ENCODE results near the gene MRPL3. TPM values are rescaled to one million over a fixed set of nuclear protein-coding genes. Genes with fewer than 3 reads are reported as not detected.

MRPL3 gene
- total RNA-seq (2014; rRNA removed; shearing (Covaris generic)) (115 and 128 TPM in 2 replicates), polyA plus RNA-seq (2016; fragmentation: Nextera tagmentation; extraction: Ambion mirVana) (120 and 122 TPM in 2 replicates)

DNA sequence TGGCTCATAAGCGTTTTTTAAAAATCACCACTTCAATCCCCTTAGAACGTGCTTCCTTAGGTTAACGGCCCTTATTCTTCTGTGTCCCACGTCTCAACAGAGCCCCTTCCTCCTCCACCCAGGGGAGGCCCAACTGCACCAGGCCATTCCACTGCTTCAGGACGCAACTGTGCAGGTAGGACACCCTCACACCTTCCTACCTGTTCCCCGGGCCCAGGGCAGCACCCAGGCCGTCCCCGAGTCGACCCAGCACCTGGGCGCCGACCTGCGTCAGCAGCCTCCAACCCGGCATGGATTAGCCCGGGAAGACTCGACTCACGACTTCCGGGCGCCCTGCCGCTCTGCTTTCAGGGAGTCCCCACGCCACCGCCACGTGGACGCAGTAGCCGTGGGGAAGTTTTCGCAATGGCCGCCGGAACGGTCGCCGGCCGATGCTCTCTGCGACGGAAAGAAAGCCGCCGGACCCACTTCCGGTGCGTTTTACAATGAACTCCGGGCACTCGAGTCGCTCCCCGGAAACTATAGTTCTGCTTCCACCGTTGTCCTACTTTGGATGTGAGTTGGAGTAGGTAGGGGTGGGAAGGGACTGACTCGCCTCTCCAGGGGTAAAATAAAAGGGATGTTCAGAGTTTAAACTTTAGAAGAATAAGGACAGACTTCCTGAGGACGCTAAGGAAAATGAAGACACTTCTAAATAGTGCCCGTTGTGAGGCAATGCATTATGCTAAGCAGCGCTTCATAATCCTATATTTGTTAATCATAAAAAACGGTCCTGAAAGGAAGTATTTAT, at the start of gene MRPL3:
MRPL3 (minus strand) TSS at position 442 of the 790 bp plus-strand sequence; CDS start at position 292, 150 bp downstream.
- Histone ChIP-seq H3K27me3 (replicated peaks; ENCODE audit: insufficient read depth) (no peaks in the 10 kb centered on the region), H3K4me3 (peak within 1 kb of the TSS; percentile 99), H3K9me2 (ENCODE audit: insufficient read depth) (no peaks in the 10 kb centered on the region), H3K27ac (peak within 1 kb of the TSS; percentile 81), H3K36me3 (ENCODE audit: low read depth) (peaks cover 21% of the 10 kb centered on the region), H3K79me2 (ENCODE audit: insufficient read depth) (peaks cover 47% of the 10 kb centered on the region), H3K4me2 (ENCODE audit: unreplicated experiment) (peak within 1 kb of the TSS; percentile 100), H4K20me1 (ENCODE audit: insufficient read depth) (no peaks in the 10 kb centered on the region), H3F3A (ENCODE audit: insufficient read depth) (peaks cover 11% of the 10 kb centered on the region; the same call in 1 of the 2 replicates), H3K9ac (peak within 1 kb of the TSS; percentile 99), H3K4me1 (ENCODE audit: insufficient read depth) (peaks cover 16% of the 10 kb centered on the region), H2AFZ (peak within 1 kb of the TSS; percentile 100), H3K9me3 (ENCODE audit: low read depth) (no peaks in the 10 kb centered on the region)
- peak; percentile 96 for DNase-seq
- TF ChIP-seq EZH2 (IDR thresholded peaks at IDR 0.05; ENCODE audit: insufficient read depth, poor library complexity, severe bottlenecking) (no peak), EZH2phosphoT487 (IDR thresholded peaks at IDR 0.05; ENCODE audit: insufficient read depth, low read depth) (no peak)
- in situ Hi-C loops (cut with MboI) = no loop called here
- 1% methylated on average over 37 to 47 of the region's 47 CpGs for WGBS, 2 experiments (ENCODE audit: low coverage in 1 of 2, low lambda C conversion rate in 2 of 2, missing lambda C conversion rate in 2 of 2)

GRCh38 chr3:131551761-131552160, 49.0 kb upstream of the MRPL3 start:
- no peak for DNase-seq
- TF ChIP-seq EZH2phosphoT487 (IDR thresholded peaks at IDR 0.05; ENCODE audit: insufficient read depth, low read depth) (no peak), EZH2 (IDR thresholded peaks at IDR 0.05; ENCODE audit: insufficient read depth, poor library complexity, severe bottlenecking) (no peak)
- no peak overlapping the region for H3K4me2 ChIP-seq (ENCODE audit: unreplicated experiment)
- no peaks in the 10 kb centered on the region for H4K20me1 ChIP-seq (ENCODE audit: insufficient read depth)
- no peaks in the 10 kb centered on the region for H3K9me3 ChIP-seq (ENCODE audit: low read depth)
- H3K9ac ChIP-seq = no peak overlapping the region
- no peak overlapping the region for H3K4me3 ChIP-seq
- no peaks in the 10 kb centered on the region for H3K4me1 ChIP-seq (ENCODE audit: insufficient read depth)
- no peaks in the 10 kb centered on the region for H3K27me3 ChIP-seq (replicated peaks; ENCODE audit: insufficient read depth)
- no peak overlapping the region for H3K27ac ChIP-seq
- 69 to 71% methylated on average over 4 of the region's 4 CpGs for WGBS, 2 experiments (ENCODE audit: low coverage in 1 of 2, low lambda C conversion rate in 2 of 2, missing lambda C conversion rate in 2 of 2)
- H3K79me2 ChIP-seq (ENCODE audit: insufficient read depth) = no peaks in the 10 kb centered on the region
- H2AFZ ChIP-seq = no peak overlapping the region
- no peaks in the 10 kb centered on the region for H3K36me3 ChIP-seq (ENCODE audit: low read depth)
- no peaks in the 10 kb centered on the region for H3F3A ChIP-seq (ENCODE audit: insufficient read depth)
- no peaks in the 10 kb centered on the region; the same call in 1 of the 2 replicates for H3K9me2 ChIP-seq (ENCODE audit: insufficient read depth)
- in situ Hi-C loops (cut with MboI) = no loop called here

DNA sequence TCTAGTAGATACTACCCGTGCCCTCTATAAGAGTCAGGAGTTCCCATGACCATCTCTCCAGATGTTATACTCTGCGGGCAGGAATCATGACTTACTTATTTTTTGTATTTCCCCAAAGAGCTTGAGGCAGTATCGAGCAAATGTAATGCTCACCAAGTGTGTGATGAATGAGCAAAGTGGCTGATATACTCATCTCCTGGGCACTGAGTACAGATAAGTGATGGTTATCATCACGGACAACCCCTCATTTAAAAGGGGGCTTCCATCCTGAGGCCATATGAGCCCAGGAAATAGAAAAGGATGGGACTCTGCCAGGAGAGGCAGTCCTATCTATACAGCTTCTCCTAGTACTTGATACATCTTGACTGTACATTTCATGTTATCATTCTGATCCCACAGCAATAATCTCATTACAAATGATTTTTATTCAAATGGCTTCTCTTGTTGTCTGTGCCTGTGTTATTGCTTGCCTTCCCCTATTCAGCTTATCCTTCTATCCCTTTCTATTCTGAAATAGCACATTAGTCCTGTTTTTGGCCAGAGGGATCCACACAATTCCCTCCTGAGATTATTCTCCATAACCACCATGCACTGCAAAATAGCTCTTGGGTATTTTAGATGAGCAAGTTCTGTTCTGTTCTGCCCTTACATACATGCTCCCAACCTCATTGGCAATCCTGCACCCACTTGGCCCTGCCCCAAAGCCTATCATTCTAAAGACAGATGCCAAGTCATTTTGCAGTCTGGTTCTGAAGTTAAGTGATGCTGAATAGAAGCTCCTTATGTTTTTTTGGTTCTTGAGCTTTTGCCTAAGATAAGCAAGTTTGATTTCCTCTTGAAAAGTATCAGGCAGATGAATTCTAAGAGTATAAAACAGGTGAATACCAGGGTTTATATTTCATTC, 48.0 kb upstream of the MRPL3 start:
- 38 to 43% methylated on average over 4 of the region's 4 CpGs for WGBS, 2 experiments (ENCODE audit: low coverage in 1 of 2, low lambda C conversion rate in 2 of 2, missing lambda C conversion rate in 2 of 2)
- Histone ChIP-seq H3K36me3 (ENCODE audit: low read depth) (no peaks in the 10 kb centered on the region), H3K4me1 (ENCODE audit: insufficient read depth) (no peaks in the 10 kb centered on the region), H2AFZ (no peak overlapping the region), H3K4me2 (ENCODE audit: unreplicated experiment) (no peak overlapping the region), H4K20me1 (ENCODE audit: insufficient read depth) (no peaks in the 10 kb centered on the region), H3K9me2 (ENCODE audit: insufficient read depth) (no peaks in the 10 kb centered on the region; the same call in 1 of the 2 replicates), H3F3A (ENCODE audit: insufficient read depth) (no peaks in the 10 kb centered on the region), H3K79me2 (ENCODE audit: insufficient read depth) (no peaks in the 10 kb centered on the region), H3K4me3 (no peak overlapping the region), H3K9ac (no peak overlapping the region), H3K9me3 (ENCODE audit: low read depth) (no peaks in the 10 kb centered on the region), H3K27ac (no peak overlapping the region), H3K27me3 (replicated peaks; ENCODE audit: insufficient read depth) (no peaks in the 10 kb centered on the region)
- DNase-seq = no peak
- in situ Hi-C loops (cut with MboI) = no loop called here
- TF ChIP-seq EZH2phosphoT487 (IDR thresholded peaks at IDR 0.05; ENCODE audit: insufficient read depth, low read depth) (no peak), EZH2 (IDR thresholded peaks at IDR 0.05; ENCODE audit: insufficient read depth, poor library complexity, severe bottlenecking) (no peak)

DNA sequence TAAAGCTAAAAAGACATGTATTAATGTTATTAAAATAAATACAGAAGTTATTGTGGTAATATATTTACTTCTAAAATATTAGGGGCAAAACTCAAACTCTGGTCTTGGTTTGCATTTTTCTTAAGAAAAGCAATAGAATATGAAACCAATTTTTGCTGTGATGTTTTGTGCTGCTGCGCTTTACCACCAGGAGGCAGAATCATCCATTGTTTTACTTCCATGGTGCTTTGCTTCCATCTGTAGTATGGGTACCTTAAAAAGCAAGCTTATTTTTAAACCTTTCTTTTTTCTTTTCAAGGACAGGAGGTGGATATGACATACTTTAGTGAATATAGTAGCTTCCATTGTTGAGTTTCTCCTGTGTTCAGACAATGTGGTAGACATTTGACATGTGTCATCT, 46.6 kb upstream of the MRPL3 start:
- H4K20me1 ChIP-seq (ENCODE audit: insufficient read depth) = no peaks in the 10 kb centered on the region
- no peaks in the 10 kb centered on the region for H3K9me3 ChIP-seq (ENCODE audit: low read depth)
- no peak overlapping the region for H3K27ac ChIP-seq
- H3K36me3 ChIP-seq (ENCODE audit: low read depth) = no peaks in the 10 kb centered on the region
- H3F3A ChIP-seq (ENCODE audit: insufficient read depth) = peaks cover 7% of the 10 kb centered on the region; the same call in 1 of the 2 replicates
- no peak overlapping the region for H2AFZ ChIP-seq
- H3K4me1 ChIP-seq (ENCODE audit: insufficient read depth) = peaks cover 4% of the 10 kb centered on the region
- TF ChIP-seq EZH2phosphoT487 (IDR thresholded peaks at IDR 0.05; ENCODE audit: insufficient read depth, low read depth) (no peak), EZH2 (IDR thresholded peaks at IDR 0.05; ENCODE audit: insufficient read depth, poor library complexity, severe bottlenecking) (no peak)
- H3K4me3 ChIP-seq = no peak overlapping the region
- H3K27me3 ChIP-seq (replicated peaks; ENCODE audit: insufficient read depth) = no peaks in the 10 kb centered on the region
- no peaks in the 10 kb centered on the region for H3K79me2 ChIP-seq (ENCODE audit: insufficient read depth)
- in situ Hi-C loops (cut with MboI) = loop anchor here (25.0 kb wide), 1 partner anchor 463 kb away; no protein-coding TSS in a partner anchor
- DNase-seq = peak; percentile 27
- no peak overlapping the region for H3K9ac ChIP-seq
- WGBS, 2 experiments (ENCODE audit: low coverage in 1 of 2, low lambda C conversion rate in 2 of 2, missing lambda C conversion rate in 2 of 2) = 91 to 97% methylated on average over 1 of the region's 1 CpG
- H3K4me2 ChIP-seq (ENCODE audit: unreplicated experiment) = no peak overlapping the region
- H3K9me2 ChIP-seq (ENCODE audit: insufficient read depth) = no peaks in the 10 kb centered on the region; the same call in 1 of the 2 replicates
